ENCODE results near the gene KCNG2.
"Not testable (repeated sequence)": the region's sequence is repeated elsewhere in the genome, so short reads cannot be mapped to it uniquely, and the experiment has no call there.

Gene KCNG2

GRCh38 chr18:79853303-79853992, 55.7 kb downstream of the KCNG2 start:
- DNase-seq (ENCODE audit: low read depth) = no peak

DNA sequence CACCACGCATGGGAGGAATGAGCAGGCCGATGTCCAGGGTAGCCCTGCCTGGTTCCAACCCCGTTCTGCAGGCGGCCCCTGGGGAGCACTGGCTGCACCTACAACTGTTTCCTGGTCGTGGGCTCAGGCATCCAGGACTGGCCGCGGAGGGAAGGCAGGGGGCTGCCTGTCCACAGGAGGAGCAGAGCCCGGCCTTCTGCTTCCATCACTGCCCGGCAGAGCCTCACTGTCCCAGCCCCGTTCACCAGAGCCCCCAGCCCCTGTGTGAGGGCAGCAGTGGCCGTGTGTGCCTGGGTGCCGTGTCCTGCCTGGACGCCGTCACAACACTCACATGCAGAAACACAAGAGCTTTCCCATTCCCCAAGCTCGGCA, 56.2 kb downstream of the KCNG2 start:
- DNase-seq (ENCODE audit: low read depth) = no peak

GRCh38 chr18:79855147-79855933, 57.6 kb downstream of the KCNG2 start:
- DNase-seq (ENCODE audit: low read depth) = no peak

- no peak for DNase-seq (ENCODE audit: low read depth)
Observed at GRCh38 chr18:79856119-79857007, 58.6 kb downstream of the KCNG2 start.

GRCh38 chr18:79857082-79857671, 59.4 kb downstream of the KCNG2 start:
- DNase-seq (ENCODE audit: low read depth) = no peak

DNA sequence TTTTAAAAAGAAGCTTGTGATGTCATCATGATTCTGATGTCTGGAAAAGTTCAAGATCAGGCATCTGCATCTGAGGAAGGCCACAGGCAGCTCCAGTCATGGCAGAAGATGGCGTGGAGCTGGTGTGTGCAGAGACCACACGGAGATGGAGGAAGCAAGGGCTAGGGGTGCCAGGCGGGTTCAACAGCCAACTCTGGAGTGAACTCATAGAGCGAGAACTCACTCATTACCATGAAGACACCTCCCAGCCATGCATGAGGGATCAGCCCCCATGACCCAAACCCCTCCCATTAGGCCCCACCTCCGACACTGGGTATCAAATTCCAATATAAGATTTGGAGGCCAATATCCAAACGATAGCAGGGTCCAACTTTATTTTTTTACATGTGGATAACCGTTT, 61.6 kb downstream of the KCNG2 start:
- DNase-seq (ENCODE audit: low read depth) = no peak

DNA sequence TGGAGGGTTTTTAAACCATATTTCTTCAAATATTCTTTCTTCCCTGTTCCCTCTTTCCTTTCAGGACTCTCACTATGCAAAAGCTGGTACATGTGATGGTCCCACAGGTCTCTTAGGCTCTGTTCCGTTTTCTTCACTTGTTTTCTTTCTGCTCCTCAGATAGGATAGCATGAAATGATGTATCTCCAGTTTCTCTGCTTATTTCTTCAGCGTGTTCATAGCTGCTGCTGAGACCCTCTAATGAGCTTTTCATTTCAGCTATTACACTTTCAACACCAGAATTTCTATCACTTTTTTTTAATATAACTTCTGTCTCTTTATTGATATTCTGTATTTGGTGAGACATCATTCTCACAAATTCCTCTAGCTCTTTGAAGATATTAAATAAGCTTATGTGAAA, 63.9 kb downstream of the KCNG2 start:
- no peak for DNase-seq (ENCODE audit: low read depth)

DNA sequence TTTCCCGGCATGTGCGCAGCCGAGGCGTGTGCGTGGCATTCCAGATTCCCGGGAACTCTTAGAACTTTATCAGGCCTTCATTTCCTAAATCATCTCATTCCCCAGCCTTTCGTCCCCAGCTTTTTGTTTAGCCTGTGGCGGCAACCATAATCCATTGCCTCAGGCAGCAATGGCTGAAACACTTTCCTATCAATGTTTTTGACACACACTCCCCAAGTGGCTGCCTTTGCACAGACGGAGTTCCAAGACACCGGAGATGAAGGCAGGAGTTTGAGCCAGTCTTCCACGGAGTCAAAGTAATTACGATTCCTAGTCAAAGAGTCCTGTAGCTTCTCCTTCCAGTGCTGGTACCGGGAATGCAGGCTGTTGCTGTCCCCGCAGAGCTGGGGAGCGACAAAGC, 64.8 kb downstream of the KCNG2 start:
- no peak for DNase-seq (ENCODE audit: low read depth)

DNA sequence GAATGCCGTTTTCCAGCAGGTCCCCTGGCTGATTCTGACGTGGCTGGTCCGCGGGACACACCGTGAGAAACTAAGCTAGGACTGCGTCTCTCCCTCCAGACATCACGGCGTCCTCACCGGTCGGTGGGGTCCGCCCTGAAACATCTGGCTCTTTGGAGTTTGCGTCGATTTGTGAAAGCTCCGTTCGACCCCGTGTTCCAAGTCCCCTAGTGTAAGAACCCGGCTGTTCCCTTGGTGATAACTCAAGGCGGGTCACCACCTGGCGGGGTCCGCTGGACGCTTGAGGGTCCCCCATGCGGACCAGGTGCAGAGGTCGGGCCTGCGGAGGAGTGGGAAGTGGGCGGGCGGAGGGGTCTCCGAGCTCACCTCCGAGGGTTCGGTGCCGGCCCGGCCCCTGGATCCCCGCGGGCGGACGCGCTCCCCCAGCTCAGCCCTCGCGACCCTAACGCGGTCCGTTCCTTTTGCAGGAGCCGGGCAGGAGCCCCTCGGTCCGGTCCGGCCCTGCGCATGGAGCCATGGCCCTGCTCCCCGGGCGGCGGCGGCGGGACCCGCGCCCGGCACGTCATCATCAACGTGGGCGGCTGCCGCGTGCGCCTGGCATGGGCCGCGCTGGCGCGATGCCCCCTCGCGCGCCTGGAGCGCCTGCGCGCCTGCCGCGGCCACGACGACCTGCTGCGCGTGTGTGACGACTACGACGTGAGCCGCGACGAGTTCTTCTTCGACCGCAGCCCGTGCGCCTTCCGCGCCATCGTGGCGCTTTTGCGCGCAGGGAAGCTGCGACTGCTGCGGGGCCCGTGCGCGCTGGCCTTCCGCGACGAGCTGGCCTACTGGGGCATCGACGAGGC, 65.6 kb downstream of the KCNG2 start:
- DNase-seq (ENCODE audit: low read depth) = no peak

- DNase-seq (ENCODE audit: low read depth) = no peak
Observed at GRCh38 chr18:79864006-79864725, 66.4 kb downstream of the KCNG2 start.

DNA sequence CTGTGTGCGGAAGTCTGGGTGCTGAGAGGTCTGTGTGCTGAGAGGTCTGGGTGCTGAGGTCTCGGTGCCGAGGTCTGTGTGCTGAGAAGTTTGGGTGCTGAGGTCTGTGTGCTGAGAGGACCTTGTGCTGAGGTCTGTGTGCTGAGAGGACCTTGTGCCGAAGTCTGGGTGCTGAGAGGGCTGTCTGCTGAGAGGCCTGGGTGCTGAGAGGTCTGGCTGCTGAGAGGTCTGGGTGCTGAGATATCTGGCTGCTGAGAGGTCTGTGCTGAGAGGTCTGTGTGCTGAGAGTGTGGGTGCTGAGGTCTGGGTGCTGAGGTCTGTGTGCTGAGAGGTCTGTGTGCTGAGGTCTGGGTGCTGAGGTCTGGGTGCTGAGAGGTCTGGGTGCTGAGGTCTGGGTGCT, 67.2 kb downstream of the KCNG2 start:
- DNase-seq (ENCODE audit: low read depth) = not testable (repeated sequence)

GRCh38 chr18:79865951-79866350, 68.2 kb downstream of the KCNG2 start:
- DNase-seq (ENCODE audit: low read depth) = not testable (repeated sequence)

DNA sequence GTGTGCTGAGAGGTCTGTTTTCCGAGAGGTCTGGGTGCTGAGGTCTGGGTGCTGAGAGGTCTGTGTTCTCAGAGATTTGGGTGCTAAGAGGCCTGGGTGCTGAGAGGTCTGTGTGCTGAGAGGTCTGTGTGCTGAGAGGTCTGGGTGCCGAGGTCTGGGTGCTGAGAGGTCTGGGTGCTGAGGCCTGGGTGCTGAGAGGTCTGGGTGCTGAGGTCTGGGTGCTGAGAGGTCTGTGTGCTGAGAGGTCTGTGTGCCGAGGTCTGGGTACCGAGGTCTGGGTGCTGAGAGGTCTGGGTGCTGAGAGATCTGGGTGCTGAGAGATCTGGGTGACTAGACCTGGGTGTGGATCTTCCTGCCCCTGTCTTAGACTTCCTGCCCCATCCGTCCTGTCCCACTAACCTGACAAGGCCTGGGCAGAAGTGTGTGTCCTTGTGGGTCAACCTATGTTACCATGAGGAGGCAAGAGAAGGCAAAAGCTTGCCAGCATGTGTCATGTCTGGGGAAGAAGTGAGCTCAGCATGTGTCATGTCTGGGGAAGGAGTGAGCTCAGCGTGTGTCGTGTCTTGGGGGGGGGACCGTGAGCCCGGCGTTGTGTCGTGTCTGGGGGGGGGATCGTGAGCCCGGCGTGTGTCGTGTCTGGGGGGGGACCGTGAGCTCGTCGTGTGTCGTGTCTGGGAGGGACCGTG, 69.3 kb downstream of the KCNG2 start:
- DNase-seq (ENCODE audit: low read depth) = no peak

DNA sequence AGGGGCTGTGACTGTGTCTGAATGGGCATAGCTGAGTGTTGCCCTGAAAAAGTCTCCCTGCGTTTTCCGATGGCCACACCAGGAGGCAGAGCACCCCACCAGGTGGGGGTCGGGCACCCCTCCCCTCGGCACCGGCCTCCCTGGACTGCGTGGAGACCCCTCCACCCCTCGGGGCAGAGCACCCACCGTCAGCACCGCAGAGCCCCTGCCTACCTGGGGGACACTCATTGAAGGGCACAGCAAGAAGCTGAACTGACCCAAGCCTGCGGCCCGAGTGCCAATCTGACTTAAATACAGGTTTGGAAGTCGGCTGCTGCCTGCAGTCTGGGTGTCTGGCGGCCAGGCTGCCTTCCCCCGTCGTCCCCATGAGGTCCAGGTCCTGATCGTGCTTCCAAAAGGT, 69.9 kb downstream of the KCNG2 start:
- DNase-seq (ENCODE audit: low read depth) = no peak

GRCh38 chr18:79868168-79868784, 70.5 kb downstream of the KCNG2 start:
- DNase-seq (ENCODE audit: low read depth) = no peak

GRCh38 chr18:79868811-79869541, 71.2 kb downstream of the KCNG2 start:
- DNase-seq (ENCODE audit: low read depth) = no peak

- DNase-seq (ENCODE audit: low read depth) = no peak
Observed at GRCh38 chr18:79869591-79870300, 72.0 kb downstream of the KCNG2 start.

DNA sequence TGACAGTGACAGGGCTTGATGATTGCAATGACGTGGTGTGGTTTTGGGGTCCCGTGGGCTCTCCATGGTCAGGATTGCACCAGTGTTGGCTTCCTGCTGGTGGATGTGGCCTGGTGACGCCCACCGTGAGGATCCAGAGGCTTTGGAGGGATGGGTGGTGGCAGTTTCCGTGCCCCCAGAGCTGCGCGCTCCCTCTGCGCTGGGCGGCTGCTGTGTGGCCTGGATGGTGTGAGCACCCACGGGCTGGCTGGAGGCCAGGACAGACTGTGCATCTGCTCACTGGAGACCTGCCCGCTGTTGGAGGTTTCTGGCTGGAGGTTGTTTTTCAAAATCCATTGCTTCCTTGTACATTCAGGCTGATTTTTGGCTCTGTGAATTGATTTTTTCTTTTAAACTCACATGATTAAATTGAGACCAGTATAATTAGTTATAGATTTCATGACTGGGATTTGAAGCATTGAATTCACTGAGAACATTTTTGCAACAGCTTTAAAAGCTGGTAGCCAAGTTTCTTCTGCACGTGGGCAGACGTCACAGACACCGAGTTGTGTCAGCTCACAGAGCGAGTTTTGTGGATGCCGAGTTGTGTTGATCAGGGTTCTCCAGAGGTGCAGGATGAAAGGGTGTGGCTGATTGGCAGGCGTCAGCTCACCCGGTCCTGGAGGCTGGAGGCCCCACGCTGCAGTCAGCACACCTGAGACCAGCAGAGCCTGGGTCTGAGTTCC, 72.7 kb downstream of the KCNG2 start:
- no peak for DNase-seq (ENCODE audit: low read depth)

All from CMK (cell line).